Measurements from ENCODE around the gene C9orf43.

DNA sequence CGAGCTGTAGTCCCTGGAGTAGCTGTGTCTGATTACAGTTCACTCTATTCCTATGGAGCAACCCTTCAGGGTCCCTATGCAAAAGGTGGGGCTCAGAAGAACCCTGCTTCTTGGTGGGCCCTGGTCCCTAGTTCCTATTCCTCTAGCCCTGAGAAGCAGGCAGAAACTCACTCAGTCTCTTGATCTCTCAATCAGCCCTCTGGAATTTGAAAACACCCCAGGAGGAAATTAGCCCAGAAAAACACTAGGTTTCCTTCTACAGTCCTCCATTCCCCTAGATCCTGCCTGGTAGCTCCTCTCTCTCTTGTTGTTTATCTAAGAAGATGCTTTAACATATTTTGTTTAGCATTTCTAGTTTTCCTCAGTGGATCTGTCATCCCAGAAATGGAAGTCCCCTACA lies 60.6 kb downstream of the C9orf43 start:
- TF ChIP-seq, protein P1, sequence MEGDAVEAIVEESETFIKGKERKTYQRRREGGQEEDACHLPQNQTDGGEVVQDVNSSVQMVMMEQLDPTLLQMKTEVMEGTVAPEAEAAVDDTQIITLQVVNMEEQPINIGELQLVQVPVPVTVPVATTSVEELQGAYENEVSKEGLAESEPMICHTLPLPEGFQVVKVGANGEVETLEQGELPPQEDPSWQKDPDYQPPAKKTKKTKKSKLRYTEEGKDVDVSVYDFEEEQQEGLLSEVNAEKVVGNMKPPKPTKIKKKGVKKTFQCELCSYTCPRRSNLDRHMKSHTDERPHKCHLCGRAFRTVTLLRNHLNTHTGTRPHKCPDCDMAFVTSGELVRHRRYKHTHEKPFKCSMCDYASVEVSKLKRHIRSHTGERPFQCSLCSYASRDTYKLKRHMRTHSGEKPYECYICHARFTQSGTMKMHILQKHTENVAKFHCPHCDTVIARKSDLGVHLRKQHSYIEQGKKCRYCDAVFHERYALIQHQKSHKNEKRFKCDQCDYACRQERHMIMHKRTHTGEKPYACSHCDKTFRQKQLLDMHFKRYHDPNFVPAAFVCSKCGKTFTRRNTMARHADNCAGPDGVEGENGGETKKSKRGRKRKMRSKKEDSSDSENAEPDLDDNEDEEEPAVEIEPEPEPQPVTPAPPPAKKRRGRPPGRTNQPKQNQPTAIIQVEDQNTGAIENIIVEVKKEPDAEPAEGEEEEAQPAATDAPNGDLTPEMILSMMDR (IDR thresholded peaks at IDR 0.05), result no peak
- no peak for TF ChIP-seq POLR2A (IDR thresholded peaks at IDR 0.05)

All from tibial nerve (tissue), 3 donors.